Measurements from ENCODE around the gene TMEM184A.

TMEM184A gene

GRCh38 chr7:1546909-1547776 is 8.9 kb downstream of the TMEM184A start:
- no peak overlapping the region for H3K27ac ChIP-seq
- H3K4me1 ChIP-seq, result peaks cover 0 to 4% (median 2%) of the 10 kb centered on the region in 4 donors
- H3K27me3 ChIP-seq, result no peaks in the 10 kb centered on the region
- peaks cover 12 to 73% (median 33%) of the 10 kb centered on the region in 3 donors for H3K36me3 ChIP-seq
- no peaks in the 10 kb centered on the region for H3K9me3 ChIP-seq
- TF ChIP-seq CTCF (IDR thresholded peaks at IDR 0.05), result no peak
- DNase-seq, result no peak
- H3K4me3 ChIP-seq, result no peak overlapping the region
- intact Hi-C loops (cut with DNase I; ENCODE audit: low total_unique reads), result no loop called here

DNA sequence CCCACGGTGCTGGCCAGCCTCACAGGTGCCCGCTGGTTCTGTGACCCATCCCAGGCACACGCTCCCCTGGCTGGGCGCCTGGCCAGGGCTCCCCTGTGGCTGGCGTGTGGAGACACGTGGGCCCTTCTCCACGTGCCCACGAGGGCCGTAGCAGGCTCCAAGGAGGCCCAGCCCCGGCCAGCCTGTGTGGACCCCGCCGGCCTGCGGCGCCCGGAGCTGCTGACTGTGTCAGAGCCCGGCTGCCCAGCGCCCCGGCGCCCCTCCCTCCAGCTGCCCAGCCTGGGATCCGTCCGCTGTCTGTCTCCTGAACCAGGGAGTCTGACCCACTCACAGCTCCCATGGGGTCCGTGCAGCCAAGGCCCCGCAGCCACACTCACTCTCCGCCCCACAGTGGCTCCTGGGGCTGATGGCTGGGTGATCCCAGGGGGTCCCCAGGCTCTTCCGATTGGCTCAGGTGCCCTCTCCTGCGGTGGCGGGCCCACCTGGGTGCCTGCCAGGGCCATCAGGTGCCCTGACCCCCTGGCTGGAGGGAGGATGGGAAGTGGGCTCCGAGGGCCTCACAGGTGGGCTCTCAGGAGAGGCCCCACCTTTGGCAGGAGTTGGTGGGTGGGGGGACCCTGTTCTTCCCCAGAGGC is 9.6 kb downstream of the TMEM184A start:
- no peak overlapping the region for H3K27ac ChIP-seq
- peaks cover 0 to 4% (median 2%) of the 10 kb centered on the region in 4 donors for H3K4me1 ChIP-seq
- H3K27me3 ChIP-seq, result no peaks in the 10 kb centered on the region
- peak in 1 of 2 donors; percentile 66 for DNase-seq
- H3K4me3 ChIP-seq, result no peak overlapping the region
- intact Hi-C loops (cut with DNase I; ENCODE audit: low total_unique reads), result no loop called here
- no peaks in the 10 kb centered on the region for H3K9me3 ChIP-seq
- H3K36me3 ChIP-seq, result peaks cover 14 to 81% (median 40%) of the 10 kb centered on the region in 3 donors
- TF ChIP-seq CTCF (IDR thresholded peaks at IDR 0.05), result no peak

DNA sequence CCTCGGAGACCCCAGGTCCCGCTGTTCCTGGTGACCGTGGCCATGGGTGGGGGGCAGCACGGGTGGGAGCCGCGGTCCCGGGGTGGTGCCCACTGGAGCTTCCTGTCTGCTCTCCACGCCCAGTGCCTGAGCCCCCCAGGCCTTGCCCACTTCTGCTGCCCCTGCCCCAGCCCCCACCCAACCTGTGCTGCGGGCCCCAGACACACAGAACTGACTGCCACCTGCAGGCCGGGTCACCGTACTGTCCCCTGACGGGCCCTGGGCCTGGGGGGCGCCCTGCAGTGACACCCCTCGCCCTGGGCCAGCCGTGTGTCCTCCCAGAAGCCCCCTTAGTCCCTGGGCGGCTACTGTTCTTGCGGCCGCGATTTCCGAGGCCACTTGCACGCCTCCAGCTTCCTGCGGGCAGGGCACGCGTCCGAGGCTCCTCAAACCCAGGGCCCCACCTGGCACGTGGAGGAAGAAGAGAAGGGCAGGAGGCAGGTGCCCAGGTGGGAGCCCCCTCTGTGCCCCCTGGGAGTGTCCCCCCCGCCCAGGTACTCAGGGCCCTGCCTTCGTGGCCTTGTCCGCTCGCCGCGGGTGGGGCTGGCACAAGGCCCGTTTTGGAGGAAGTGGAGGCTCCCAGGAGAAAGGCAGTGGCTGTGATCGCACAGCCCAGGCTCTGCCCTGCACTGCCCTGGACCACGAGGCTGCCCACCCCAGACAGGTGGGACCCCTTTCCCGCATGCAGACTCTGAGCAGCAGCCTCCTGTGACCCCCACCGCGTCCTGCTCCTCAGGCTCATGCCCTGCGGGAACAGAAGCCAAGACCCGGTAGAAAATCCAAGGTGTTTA is 10.4 kb downstream of the TMEM184A start:
- TF ChIP-seq CTCF (IDR thresholded peaks at IDR 0.05), result no peak
- no peak overlapping the region for H3K27ac ChIP-seq

GRCh38 chr7:1544896-1545416 is 11.0 kb downstream of the TMEM184A start:
- DNase-seq, result no peak
- H3K4me3 ChIP-seq, result no peak overlapping the region
- intact Hi-C loops (cut with DNase I; ENCODE audit: low total_unique reads), result no loop called here
- H3K36me3 ChIP-seq, result peaks cover 29 to 87% (median 55%) of the 10 kb centered on the region in 3 donors
- H3K9me3 ChIP-seq, result no peaks in the 10 kb centered on the region
- H3K4me1 ChIP-seq, result peaks cover 0 to 12% (median 2%) of the 10 kb centered on the region in 4 donors
- no peak overlapping the region for H3K27ac ChIP-seq
- H3K27me3 ChIP-seq, result no peaks in the 10 kb centered on the region
- TF ChIP-seq CTCF (IDR thresholded peaks at IDR 0.05), result no peak

More for the DNA sequence above, 10.4 kb downstream of the TMEM184A start:
- intact Hi-C loops (cut with DNase I; ENCODE audit: low total_unique reads), result no loop called here
- peak in 1 of 2 donors; percentile 69 for DNase-seq
- Histone ChIP-seq H3K4me3 (no peak overlapping the region), H3K4me1 (peaks cover 0 to 5% (median 2%) of the 10 kb centered on the region in 4 donors), H3K36me3 (peaks cover 22 to 87% (median 48%) of the 10 kb centered on the region in 3 donors), H3K9me3 (no peaks in the 10 kb centered on the region), H3K27me3 (no peaks in the 10 kb centered on the region)

Data from tibial artery (tissue), 4 donors.